Neural cell (in vitro differentiated cells): ENCODE data around the gene ZNF396.

ENCODE experiments used
- CTCF ChIP-seq: fragments of 450-650 bp; IDR thresholded peaks from 2 replicates; pipeline ENCODE4 v1.5.1; 2014; ENCODE audit warnings: antibody characterized with exemption, mild to moderate bottlenecking, moderate library complexity; ENCODE audit not compliant: poor library complexity, severe bottlenecking
- EZH2 ChIP-seq: fragments of 200-600, 300-800 bp; shearing (Covaris generic), sonication (generic); IDR thresholded peaks from 2 replicates; pipeline ENCODE4 v1.6.1; 2014; ENCODE audit warnings: antibody characterized with exemption, low read length, borderline replicate concordance, mild to moderate bottlenecking; ENCODE audit not compliant: insufficient read depth, poor library complexity, severe bottlenecking
- POLR2AphosphoS5 ChIP-seq: IDR thresholded peaks from 2 replicates; pipeline ENCODE4 v1.6.1; 2012
- RAD21 ChIP-seq: fragments of 450-650 bp; conservative IDR thresholded peaks from 2 replicates; pipeline ENCODE4 v1.6.1; 2014; ENCODE audit warnings: antibody characterized with exemption, mild to moderate bottlenecking, moderate library complexity

- TF ChIP-seq CTCF (peak; percentile 8), RAD21 (peak; percentile 52), POLR2AphosphoS5 (peak; percentile 95), EZH2 (no peak)
Observed at GRCh38 chr18:35343936-35344735, 33.0 kb downstream of the ZNF396 start, which contains the start of gene ZNF24.
